ENCODE measurements around the gene NPAS3. TPM values are rescaled to one million over a fixed set of nuclear protein-coding genes. Genes with fewer than 3 reads are reported as not detected.

Gene NPAS3
- total and polyA plus RNA-seq, 4 donors = 0.07 to 0.09 (median 0.08) TPM; not detected in 1

DNA sequence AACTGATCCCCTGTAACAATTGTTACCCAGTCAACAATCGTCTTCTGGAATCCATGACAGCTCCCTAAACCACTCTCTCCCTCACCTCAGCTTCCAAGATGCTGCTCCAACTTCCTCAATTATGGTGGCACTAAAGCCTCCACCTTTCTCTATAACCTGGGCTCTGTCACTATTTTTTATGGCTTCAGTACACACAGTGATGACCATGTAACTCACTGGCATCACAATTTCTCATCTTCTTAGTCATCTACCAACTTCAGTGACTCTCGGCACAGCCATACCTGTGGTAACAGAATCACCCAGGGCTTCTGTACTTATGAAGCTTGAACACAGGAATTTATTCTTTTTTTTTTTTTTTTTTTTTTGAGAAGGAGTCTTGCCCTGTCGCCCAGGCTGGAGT lies 32.0 kb upstream of the NPAS3 start:
- H3K27ac ChIP-seq (ENCODE audit: low read depth in 1 of 2, low read length in 2 of 2) = no peak overlapping the region
- no peak for DNase-seq (ENCODE audit: low spot score)
- no peak overlapping the region for H3K4me3 ChIP-seq (ENCODE audit: low read depth in 1 of 3, low read length in 3 of 3)
- no peaks in the 10 kb centered on the region for H3K36me3 ChIP-seq (ENCODE audit: control insufficient read depth in 4 of 4, insufficient read depth in 3 of 4, low read depth in 1 of 4, low read length in 3 of 4)
- H3K9me3 ChIP-seq (ENCODE audit: control insufficient read depth in 4 of 4, low read length in 3 of 4) = no peaks in the 10 kb centered on the region
- TF ChIP-seq JUND (IDR thresholded peaks at IDR 0.05) (no peak), FOXA2 (IDR thresholded peaks at IDR 0.05) (no peak), GABPA (IDR thresholded peaks at IDR 0.05 in 1 of 2, conservative IDR thresholded peaks at IDR 0.05 in 1 of 2) (no peak), HNF4G (IDR thresholded peaks at IDR 0.05) (no peak), NR2F2 (IDR thresholded peaks at IDR 0.05) (no peak), HNF4A (conservative IDR thresholded peaks at IDR 0.05) (no peak), TAF1 (conservative IDR thresholded peaks at IDR 0.05) (no peak), FOXA1 (IDR thresholded peaks at IDR 0.05) (no peak), ZBTB33 (IDR thresholded peaks at IDR 0.05) (no peak), SP1 (IDR thresholded peaks at IDR 0.05) (no peak)
- TF ChIP-seq, protein P1, sequence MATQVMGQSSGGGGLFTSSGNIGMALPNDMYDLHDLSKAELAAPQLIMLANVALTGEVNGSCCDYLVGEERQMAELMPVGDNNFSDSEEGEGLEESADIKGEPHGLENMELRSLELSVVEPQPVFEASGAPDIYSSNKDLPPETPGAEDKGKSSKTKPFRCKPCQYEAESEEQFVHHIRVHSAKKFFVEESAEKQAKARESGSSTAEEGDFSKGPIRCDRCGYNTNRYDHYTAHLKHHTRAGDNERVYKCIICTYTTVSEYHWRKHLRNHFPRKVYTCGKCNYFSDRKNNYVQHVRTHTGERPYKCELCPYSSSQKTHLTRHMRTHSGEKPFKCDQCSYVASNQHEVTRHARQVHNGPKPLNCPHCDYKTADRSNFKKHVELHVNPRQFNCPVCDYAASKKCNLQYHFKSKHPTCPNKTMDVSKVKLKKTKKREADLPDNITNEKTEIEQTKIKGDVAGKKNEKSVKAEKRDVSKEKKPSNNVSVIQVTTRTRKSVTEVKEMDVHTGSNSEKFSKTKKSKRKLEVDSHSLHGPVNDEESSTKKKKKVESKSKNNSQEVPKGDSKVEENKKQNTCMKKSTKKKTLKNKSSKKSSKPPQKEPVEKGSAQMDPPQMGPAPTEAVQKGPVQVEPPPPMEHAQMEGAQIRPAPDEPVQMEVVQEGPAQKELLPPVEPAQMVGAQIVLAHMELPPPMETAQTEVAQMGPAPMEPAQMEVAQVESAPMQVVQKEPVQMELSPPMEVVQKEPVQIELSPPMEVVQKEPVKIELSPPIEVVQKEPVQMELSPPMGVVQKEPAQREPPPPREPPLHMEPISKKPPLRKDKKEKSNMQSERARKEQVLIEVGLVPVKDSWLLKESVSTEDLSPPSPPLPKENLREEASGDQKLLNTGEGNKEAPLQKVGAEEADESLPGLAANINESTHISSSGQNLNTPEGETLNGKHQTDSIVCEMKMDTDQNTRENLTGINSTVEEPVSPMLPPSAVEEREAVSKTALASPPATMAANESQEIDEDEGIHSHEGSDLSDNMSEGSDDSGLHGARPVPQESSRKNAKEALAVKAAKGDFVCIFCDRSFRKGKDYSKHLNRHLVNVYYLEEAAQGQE (IDR thresholded peaks at IDR 0.05) = no peak
- TF ChIP-seq, protein P2, sequence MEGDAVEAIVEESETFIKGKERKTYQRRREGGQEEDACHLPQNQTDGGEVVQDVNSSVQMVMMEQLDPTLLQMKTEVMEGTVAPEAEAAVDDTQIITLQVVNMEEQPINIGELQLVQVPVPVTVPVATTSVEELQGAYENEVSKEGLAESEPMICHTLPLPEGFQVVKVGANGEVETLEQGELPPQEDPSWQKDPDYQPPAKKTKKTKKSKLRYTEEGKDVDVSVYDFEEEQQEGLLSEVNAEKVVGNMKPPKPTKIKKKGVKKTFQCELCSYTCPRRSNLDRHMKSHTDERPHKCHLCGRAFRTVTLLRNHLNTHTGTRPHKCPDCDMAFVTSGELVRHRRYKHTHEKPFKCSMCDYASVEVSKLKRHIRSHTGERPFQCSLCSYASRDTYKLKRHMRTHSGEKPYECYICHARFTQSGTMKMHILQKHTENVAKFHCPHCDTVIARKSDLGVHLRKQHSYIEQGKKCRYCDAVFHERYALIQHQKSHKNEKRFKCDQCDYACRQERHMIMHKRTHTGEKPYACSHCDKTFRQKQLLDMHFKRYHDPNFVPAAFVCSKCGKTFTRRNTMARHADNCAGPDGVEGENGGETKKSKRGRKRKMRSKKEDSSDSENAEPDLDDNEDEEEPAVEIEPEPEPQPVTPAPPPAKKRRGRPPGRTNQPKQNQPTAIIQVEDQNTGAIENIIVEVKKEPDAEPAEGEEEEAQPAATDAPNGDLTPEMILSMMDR (IDR thresholded peaks at IDR 0.05; ENCODE audit: low read depth, low read length, missing input control) = no peak
- TF ChIP-seq, protein P3, sequence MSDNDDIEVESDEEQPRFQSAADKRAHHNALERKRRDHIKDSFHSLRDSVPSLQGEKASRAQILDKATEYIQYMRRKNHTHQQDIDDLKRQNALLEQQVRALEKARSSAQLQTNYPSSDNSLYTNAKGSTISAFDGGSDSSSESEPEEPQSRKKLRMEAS (IDR thresholded peaks at IDR 0.05) = no peak
- H3K4me1 ChIP-seq (ENCODE audit: control insufficient read depth in 4 of 4, insufficient read depth in 4 of 4, low read length in 3 of 4) = no peaks in the 10 kb centered on the region
- peaks cover 0 to 3% (median 0%) of the 10 kb centered on the region in 4 donors for H3K27me3 ChIP-seq (ENCODE audit: control insufficient read depth in 4 of 4, insufficient read depth in 4 of 4, low read length in 3 of 4)
- 71% methylated on average over 3 of the region's 3 CpGs for WGBS
- no peak overlapping the region for H3K9ac ChIP-seq (ENCODE audit: low read depth in 1 of 2, low read length in 2 of 2)

DNA sequence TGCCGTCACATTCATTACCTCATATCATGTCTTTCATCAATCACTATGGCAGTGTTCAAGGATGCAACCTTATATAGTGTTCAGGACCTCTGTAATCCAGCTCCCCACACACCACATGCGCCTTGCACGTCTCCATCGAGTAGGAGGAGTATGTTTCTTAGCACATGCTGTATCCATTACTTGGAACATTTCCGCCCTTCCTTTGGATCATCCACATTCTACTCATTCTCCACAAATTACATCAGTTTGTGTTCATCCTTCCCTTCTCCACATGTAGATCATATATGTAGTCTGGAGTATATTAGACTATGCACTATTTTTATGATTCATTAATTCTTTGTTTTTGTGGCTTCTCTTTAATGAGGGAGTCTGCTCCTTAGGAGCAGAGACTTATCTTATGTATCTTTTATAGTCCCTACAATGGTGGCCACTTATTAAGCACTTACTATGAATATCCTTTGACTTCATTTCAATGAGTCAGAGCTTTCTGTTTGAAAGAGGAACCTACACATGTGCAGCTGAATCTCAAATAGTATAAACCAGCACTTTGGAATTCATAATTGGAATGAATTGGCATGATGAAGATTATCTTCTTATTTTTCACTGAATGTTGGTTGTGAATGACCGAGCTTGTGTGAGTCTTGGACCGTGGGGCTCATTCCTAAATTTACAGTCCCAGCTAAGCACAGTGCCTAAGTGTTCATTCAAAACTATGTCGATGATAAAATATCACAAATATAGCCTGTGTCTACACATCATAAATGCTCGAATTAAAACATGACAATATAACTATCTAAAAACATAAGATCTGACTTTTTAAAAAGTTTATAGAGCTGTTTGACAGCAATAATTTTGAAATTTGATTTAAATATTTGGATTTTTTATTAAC lies 30.2 kb upstream of the NPAS3 start:
- peaks cover 0 to 3% (median 0%) of the 10 kb centered on the region in 4 donors for H3K27me3 ChIP-seq (ENCODE audit: control insufficient read depth in 4 of 4, insufficient read depth in 4 of 4, low read length in 3 of 4)
- H3K4me3 ChIP-seq (ENCODE audit: low read depth in 1 of 3, low read length in 3 of 3) = no peak overlapping the region
- no peaks in the 10 kb centered on the region for H3K36me3 ChIP-seq (ENCODE audit: control insufficient read depth in 4 of 4, insufficient read depth in 3 of 4, low read depth in 1 of 4, low read length in 3 of 4)
- no peaks in the 10 kb centered on the region for H3K4me1 ChIP-seq (ENCODE audit: control insufficient read depth in 4 of 4, insufficient read depth in 4 of 4, low read length in 3 of 4)
- H3K27ac ChIP-seq (ENCODE audit: low read depth in 1 of 2, low read length in 2 of 2) = no peak overlapping the region
- WGBS = 84% methylated on average over 9 of the region's 9 CpGs
- H3K9ac ChIP-seq (ENCODE audit: low read depth in 1 of 2, low read length in 2 of 2) = no peak overlapping the region
- no peaks in the 10 kb centered on the region for H3K9me3 ChIP-seq (ENCODE audit: control insufficient read depth in 4 of 4, low read length in 3 of 4)
- no peak for DNase-seq (ENCODE audit: low spot score)
- TF ChIP-seq ZBTB33 (IDR thresholded peaks at IDR 0.05) (no peak), EGR1 (IDR thresholded peaks at IDR 0.05; ENCODE audit: low read depth in 2 of 2) (no peak), JUND (IDR thresholded peaks at IDR 0.05) (no peak), HNF4G (IDR thresholded peaks at IDR 0.05) (no peak), FOXA1 (IDR thresholded peaks at IDR 0.05) (no peak), GABPA (IDR thresholded peaks at IDR 0.05 in 1 of 2, conservative IDR thresholded peaks at IDR 0.05 in 1 of 2) (no peak), SP1 (IDR thresholded peaks at IDR 0.05) (no peak)
- TF ChIP-seq, protein P2 (IDR thresholded peaks at IDR 0.05; ENCODE audit: low read depth, low read length, missing input control) = no peak

All from liver (tissue), 9 donors.